ENCODE results near the gene KCNH4. TPM values are rescaled to one million over a fixed set of nuclear protein-coding genes. Genes with fewer than 3 reads are reported as not detected.
"Not testable (repeated sequence)": the region's sequence is repeated elsewhere in the genome, so short reads cannot be mapped to it uniquely, and the experiment has no call there.

Gene KCNH4
- total and polyA plus RNA-seq, 2 donors = 0.05 to 0.09 TPM

DNA sequence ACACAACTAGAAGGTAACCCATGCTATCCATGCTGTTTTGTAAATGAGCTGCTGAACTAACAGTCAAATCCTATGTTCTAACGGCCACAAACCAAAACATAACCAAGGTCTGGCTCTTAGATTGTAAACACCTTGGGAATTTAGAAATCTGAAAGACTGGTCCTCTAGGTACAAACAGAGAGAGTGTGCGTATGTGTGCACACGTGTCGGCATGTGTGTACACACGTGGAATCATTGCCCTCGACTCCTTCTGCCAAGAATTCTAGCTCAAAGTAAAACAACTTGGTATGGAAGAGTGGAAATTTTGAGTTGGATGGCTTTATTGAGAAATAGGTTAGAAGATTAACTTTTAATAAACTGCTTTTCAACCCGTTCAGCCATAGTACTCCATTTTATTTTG is 31.4 kb upstream of the KCNH4 start:
- H3K27ac ChIP-seq (ENCODE audit: low read depth in 1 of 2, low read length in 1 of 2) = no peak overlapping the region
- no peaks in the 10 kb centered on the region for H3K9me3 ChIP-seq (ENCODE audit: control insufficient read depth in 2 of 2, insufficient read depth in 1 of 2, low read length in 1 of 2)
- H3K4me3 ChIP-seq (ENCODE audit: low read length in 2 of 2) = no peak overlapping the region
- WGBS = 96% methylated on average over 7 of the region's 7 CpGs
- DNase-seq (ENCODE audit: low read depth in 6 of 9, low spot score in 9 of 9) = no peak
- no peaks in the 10 kb centered on the region for H3K4me1 ChIP-seq (ENCODE audit: control insufficient read depth in 2 of 2, insufficient read depth in 2 of 2, low read length in 2 of 2)
- no peaks in the 10 kb centered on the region for H3K27me3 ChIP-seq (ENCODE audit: control insufficient read depth in 2 of 2, insufficient read depth in 1 of 2, low read length in 1 of 2)
- peaks cover 61 to 83% of the 10 kb centered on the region in 2 donors for H3K36me3 ChIP-seq (ENCODE audit: control insufficient read depth in 2 of 2, insufficient read depth in 2 of 2, low read length in 1 of 2)

DNA sequence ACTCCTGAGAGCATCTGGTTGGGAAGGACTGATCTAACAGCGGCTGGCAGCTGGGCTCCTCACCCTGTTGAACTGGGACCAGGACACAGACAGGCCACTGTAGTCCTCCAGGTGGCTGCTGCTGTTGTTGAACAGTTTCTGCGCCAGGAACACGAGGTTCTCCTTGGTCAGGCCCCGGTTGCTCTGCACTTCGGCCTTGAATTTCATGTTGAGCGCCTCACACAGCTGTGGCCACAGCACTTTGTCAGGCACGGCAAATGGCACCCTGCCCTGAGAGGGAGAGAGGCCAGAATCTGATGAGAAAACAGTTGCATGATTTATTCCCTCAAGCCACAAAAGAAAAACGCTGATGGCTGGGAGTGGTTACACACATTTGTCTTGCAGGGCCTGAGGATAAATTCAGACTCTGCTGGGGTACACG is 31.0 kb upstream of the KCNH4 start:
- not testable (repeated sequence) for H3K27ac ChIP-seq (ENCODE audit: low read depth in 1 of 2, low read length in 1 of 2); H3K9me3 ChIP-seq (ENCODE audit: control insufficient read depth in 2 of 2, insufficient read depth in 1 of 2, low read length in 1 of 2); H3K27me3 ChIP-seq (ENCODE audit: control insufficient read depth in 2 of 2, insufficient read depth in 1 of 2, low read length in 1 of 2); H3K4me3 ChIP-seq (ENCODE audit: low read length in 2 of 2); DNase-seq (ENCODE audit: low read depth in 6 of 9, low spot score in 9 of 9); H3K4me1 ChIP-seq (ENCODE audit: control insufficient read depth in 2 of 2, insufficient read depth in 2 of 2, low read length in 2 of 2)
- 94% methylated on average over 9 of the region's 9 CpGs for WGBS
- peaks cover 56 to 81% of the 10 kb centered on the region in 2 donors for H3K36me3 ChIP-seq (ENCODE audit: control insufficient read depth in 2 of 2, insufficient read depth in 2 of 2, low read length in 1 of 2)

DNA sequence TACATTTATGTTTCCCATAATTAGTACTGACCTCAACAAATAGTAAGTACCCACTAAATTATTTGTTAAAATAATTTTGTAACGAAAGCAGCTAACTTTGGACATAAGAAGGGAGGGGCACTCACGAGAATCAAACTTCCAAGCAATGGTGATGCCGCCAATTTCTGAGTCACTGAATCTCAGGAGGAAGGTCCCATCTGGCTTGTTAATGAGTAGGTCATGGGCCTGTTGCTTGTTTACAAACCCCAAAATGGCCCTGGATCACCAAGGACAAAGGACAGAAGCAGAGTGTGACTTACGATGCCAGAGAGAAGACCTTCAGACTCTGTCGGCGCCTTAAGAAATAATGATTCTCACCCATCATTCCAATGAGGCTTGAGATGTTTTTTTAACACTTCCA is 29.1 kb upstream of the KCNH4 start:
- Histone ChIP-seq H3K4me1 (ENCODE audit: control insufficient read depth in 2 of 2, insufficient read depth in 2 of 2, low read length in 2 of 2) (no peaks in the 10 kb centered on the region), H3K9me3 (ENCODE audit: control insufficient read depth in 2 of 2, insufficient read depth in 1 of 2, low read length in 1 of 2) (no peaks in the 10 kb centered on the region), H3K27me3 (ENCODE audit: control insufficient read depth in 2 of 2, insufficient read depth in 1 of 2, low read length in 1 of 2) (no peaks in the 10 kb centered on the region), H3K27ac (ENCODE audit: low read depth in 1 of 2, low read length in 1 of 2) (no peak overlapping the region), H3K4me3 (ENCODE audit: low read length in 2 of 2) (no peak overlapping the region), H3K36me3 (ENCODE audit: control insufficient read depth in 2 of 2, insufficient read depth in 2 of 2, low read length in 1 of 2) (peaks cover 56 to 74% of the 10 kb centered on the region in 2 donors)
- 97% methylated on average over 6 of the region's 6 CpGs for WGBS
- no peak for DNase-seq (ENCODE audit: low read depth in 6 of 9, low spot score in 9 of 9)

DNA sequence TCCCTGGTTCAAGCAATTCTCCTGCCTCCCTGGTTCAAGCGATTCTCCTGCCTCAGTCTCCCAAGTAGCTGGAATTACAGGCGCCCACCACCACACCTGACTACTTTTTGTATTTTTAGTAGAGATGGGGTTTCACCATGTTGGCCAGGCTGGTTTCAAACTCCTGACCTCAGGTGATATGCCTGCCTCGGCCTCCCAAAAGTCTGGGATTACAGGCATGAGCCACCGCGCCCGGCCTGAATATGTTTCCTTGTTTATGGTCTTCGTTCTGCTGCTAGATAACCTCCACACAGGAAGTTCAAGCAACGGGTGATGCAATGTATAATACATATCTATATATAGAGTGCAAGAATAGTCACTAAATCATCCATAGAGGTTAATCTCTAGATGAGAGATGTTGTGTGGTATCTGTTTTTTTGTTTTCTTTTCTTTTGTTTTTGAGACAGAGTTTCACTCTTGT is 25.2 kb upstream of the KCNH4 start:
- not testable (repeated sequence) for H3K27ac ChIP-seq (ENCODE audit: low read depth in 1 of 2, low read length in 1 of 2); H3K9me3 ChIP-seq (ENCODE audit: control insufficient read depth in 2 of 2, insufficient read depth in 1 of 2, low read length in 1 of 2); H3K27me3 ChIP-seq (ENCODE audit: control insufficient read depth in 2 of 2, insufficient read depth in 1 of 2, low read length in 1 of 2); H3K4me1 ChIP-seq (ENCODE audit: control insufficient read depth in 2 of 2, insufficient read depth in 2 of 2, low read length in 2 of 2); H3K4me3 ChIP-seq (ENCODE audit: low read length in 2 of 2); DNase-seq (ENCODE audit: low read depth in 6 of 9, low spot score in 9 of 9)
- WGBS = 97% methylated on average over 8 of the region's 8 CpGs
- H3K36me3 ChIP-seq (ENCODE audit: control insufficient read depth in 2 of 2, insufficient read depth in 2 of 2, low read length in 1 of 2) = peaks cover 52 to 75% of the 10 kb centered on the region in 2 donors

DNA sequence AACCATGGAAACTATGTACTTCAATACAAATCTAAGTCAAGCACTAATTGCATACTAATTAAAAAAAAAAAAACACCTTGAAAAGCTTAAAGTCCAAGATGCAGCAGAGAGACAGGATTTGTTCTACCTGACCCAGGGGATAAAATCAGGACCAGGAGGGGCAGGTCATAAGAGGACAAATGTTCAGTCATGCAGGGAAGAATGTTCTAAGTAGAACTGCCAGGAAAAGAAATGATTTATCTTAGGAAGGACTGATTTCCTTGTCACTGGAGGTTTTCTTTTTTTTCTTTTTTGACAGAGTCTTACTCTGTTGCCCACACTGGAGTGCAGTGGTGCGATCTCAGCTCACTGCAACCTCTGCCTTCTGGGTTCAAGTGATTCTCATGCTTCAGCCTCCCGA is 22.4 kb upstream of the KCNH4 start:
- no peak for DNase-seq (ENCODE audit: low read depth in 6 of 9, low spot score in 9 of 9)
- 98% methylated on average over 2 of the region's 2 CpGs for WGBS
- Histone ChIP-seq H3K9me3 (ENCODE audit: control insufficient read depth in 2 of 2, insufficient read depth in 1 of 2, low read length in 1 of 2) (no peaks in the 10 kb centered on the region), H3K4me1 (ENCODE audit: control insufficient read depth in 2 of 2, insufficient read depth in 2 of 2, low read length in 2 of 2) (no peaks in the 10 kb centered on the region), H3K4me3 (ENCODE audit: low read length in 2 of 2) (no peak overlapping the region), H3K27ac (ENCODE audit: low read depth in 1 of 2, low read length in 1 of 2) (no peak overlapping the region), H3K36me3 (ENCODE audit: control insufficient read depth in 2 of 2, insufficient read depth in 2 of 2, low read length in 1 of 2) (peaks cover 50 to 59% of the 10 kb centered on the region in 2 donors), H3K27me3 (ENCODE audit: control insufficient read depth in 2 of 2, insufficient read depth in 1 of 2, low read length in 1 of 2) (no peaks in the 10 kb centered on the region)

DNA sequence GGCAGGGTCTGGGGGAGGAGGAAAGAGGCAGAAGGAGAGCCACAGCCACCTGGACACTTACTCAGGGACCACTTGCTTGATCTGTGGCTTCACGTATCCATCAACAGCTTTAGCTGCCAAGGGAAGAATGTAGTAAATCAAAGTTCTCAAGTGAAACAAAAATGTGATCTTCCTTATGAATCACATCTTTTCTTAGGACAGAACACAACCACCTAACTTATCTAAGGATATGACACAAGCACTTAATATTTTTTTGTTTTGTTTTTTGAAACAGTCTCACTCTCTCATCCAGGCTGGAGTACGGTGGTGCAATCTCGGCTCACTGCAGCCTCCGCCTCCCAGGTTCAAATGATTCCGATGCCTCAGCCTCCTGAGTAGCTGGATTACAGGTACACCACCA is 21.8 kb upstream of the KCNH4 start:
- over 99% methylated on average over 5 of the region's 5 CpGs for WGBS
- Histone ChIP-seq H3K27me3 (ENCODE audit: control insufficient read depth in 2 of 2, insufficient read depth in 1 of 2, low read length in 1 of 2) (no peaks in the 10 kb centered on the region), H3K4me1 (ENCODE audit: control insufficient read depth in 2 of 2, insufficient read depth in 2 of 2, low read length in 2 of 2) (no peaks in the 10 kb centered on the region), H3K9me3 (ENCODE audit: control insufficient read depth in 2 of 2, insufficient read depth in 1 of 2, low read length in 1 of 2) (no peaks in the 10 kb centered on the region), H3K4me3 (ENCODE audit: low read length in 2 of 2) (no peak overlapping the region), H3K36me3 (ENCODE audit: control insufficient read depth in 2 of 2, insufficient read depth in 2 of 2, low read length in 1 of 2) (peaks cover 50 to 54% of the 10 kb centered on the region in 2 donors), H3K27ac (ENCODE audit: low read depth in 1 of 2, low read length in 1 of 2) (no peak overlapping the region)
- DNase-seq (ENCODE audit: low read depth in 6 of 9, low spot score in 9 of 9) = no peak

DNA sequence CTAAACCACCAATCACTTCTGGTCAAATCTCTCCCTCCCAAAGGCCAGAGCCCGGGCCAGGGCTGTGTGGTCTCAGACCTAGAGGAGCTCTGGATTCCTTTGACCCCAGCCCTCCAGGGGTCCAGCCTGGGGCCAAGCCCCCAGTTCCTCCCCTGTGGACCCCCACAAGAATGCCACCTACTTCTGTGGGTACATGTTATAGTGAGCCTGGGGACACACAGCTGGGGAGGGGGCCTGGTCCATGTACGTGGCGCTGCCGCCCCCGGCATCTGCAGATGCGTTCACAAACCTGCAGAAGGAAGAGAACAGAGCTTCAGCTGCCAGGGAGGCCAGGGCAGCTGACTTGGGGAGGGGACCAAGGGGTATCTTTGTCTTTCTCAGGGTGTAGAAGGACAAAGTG is 21.2 kb upstream of the KCNH4 start:
- Histone ChIP-seq H3K9me3 (ENCODE audit: control insufficient read depth in 2 of 2, insufficient read depth in 1 of 2, low read length in 1 of 2) (no peaks in the 10 kb centered on the region), H3K4me1 (ENCODE audit: control insufficient read depth in 2 of 2, insufficient read depth in 2 of 2, low read length in 2 of 2) (no peaks in the 10 kb centered on the region), H3K36me3 (ENCODE audit: control insufficient read depth in 2 of 2, insufficient read depth in 2 of 2, low read length in 1 of 2) (peaks cover 50% of the 10 kb centered on the region in 2 donors), H3K4me3 (ENCODE audit: low read length in 2 of 2) (no peak overlapping the region), H3K27ac (ENCODE audit: low read depth in 1 of 2, low read length in 1 of 2) (no peak overlapping the region), H3K27me3 (ENCODE audit: control insufficient read depth in 2 of 2, insufficient read depth in 1 of 2, low read length in 1 of 2) (no peaks in the 10 kb centered on the region)
- DNase-seq (ENCODE audit: low read depth in 6 of 9, low spot score in 9 of 9) = no peak
- 97% methylated on average over 6 of the region's 6 CpGs for WGBS

DNA sequence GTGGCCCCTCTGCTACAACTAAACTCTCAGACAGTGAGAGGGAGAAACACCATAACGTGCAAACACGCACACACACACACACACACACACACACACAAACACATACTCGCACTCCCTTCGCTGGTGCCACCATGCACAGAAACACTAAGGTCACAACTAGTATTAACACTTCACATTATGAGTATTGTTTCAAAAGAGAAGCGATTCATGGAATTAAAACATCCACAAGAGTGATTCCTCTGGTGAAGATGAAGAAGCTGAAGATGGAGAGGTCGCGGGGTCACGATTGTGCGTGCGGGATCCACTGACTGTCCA is 20.5 kb upstream of the KCNH4 start:
- Histone ChIP-seq H3K4me3 (ENCODE audit: low read length in 2 of 2) (no peak overlapping the region), H3K4me1 (ENCODE audit: control insufficient read depth in 2 of 2, insufficient read depth in 2 of 2, low read length in 2 of 2) (no peaks in the 10 kb centered on the region), H3K27ac (ENCODE audit: low read depth in 1 of 2, low read length in 1 of 2) (no peak overlapping the region), H3K9me3 (ENCODE audit: control insufficient read depth in 2 of 2, insufficient read depth in 1 of 2, low read length in 1 of 2) (no peaks in the 10 kb centered on the region), H3K36me3 (ENCODE audit: control insufficient read depth in 2 of 2, insufficient read depth in 2 of 2, low read length in 1 of 2) (peaks cover 49 to 50% of the 10 kb centered on the region in 2 donors), H3K27me3 (ENCODE audit: control insufficient read depth in 2 of 2, insufficient read depth in 1 of 2, low read length in 1 of 2) (no peaks in the 10 kb centered on the region)
- no peak for DNase-seq (ENCODE audit: low read depth in 6 of 9, low spot score in 9 of 9)
- WGBS = 95% methylated on average over 10 of the region's 10 CpGs

DNA sequence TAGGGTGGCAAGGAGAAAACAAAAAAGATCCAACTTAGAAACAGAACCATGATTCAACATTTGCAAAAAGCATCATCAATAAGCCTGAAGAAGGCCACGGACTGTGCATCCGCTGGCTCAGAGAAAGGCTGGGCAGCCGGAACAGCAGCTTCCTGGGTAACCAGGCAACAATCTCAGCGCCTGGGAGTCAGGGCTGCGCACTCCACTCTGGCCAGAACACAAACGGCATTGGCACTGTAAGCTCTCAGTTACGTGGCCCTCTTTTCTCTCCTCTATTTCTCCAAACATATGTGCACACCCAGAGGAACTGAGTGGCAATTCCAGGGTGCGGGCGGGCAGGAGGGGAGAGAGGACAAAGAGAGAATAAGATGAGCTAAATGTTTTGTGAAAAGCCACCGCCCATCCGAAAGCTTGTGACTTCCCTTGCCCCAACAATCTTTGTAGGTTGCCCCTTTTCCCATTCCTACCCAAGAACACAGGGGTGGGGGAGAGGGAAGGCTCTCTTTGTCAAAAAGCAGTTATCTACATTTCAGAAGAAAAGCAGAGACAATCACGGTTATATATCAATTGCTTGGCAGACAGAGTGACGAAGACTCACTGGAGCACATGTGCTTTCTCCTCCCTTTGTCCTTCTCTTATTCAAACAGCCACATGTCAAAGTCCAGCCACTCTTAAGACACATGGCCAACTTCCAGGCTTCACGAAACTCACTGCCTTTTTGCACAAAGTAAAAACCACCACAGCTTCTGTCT is 19.9 kb upstream of the KCNH4 start:
- no peaks in the 10 kb centered on the region for H3K9me3 ChIP-seq (ENCODE audit: control insufficient read depth in 2 of 2, insufficient read depth in 1 of 2, low read length in 1 of 2)
- no peaks in the 10 kb centered on the region for H3K27me3 ChIP-seq (ENCODE audit: control insufficient read depth in 2 of 2, insufficient read depth in 1 of 2, low read length in 1 of 2)
- no peak overlapping the region for H3K27ac ChIP-seq (ENCODE audit: low read depth in 1 of 2, low read length in 1 of 2)
- 98% methylated on average over 14 of the region's 14 CpGs for WGBS
- no peaks in the 10 kb centered on the region for H3K4me1 ChIP-seq (ENCODE audit: control insufficient read depth in 2 of 2, insufficient read depth in 2 of 2, low read length in 2 of 2)
- no peak overlapping the region for H3K4me3 ChIP-seq (ENCODE audit: low read length in 2 of 2)
- H3K36me3 ChIP-seq (ENCODE audit: control insufficient read depth in 2 of 2, insufficient read depth in 2 of 2, low read length in 1 of 2) = peaks cover 48% of the 10 kb centered on the region in 2 donors
- no peak for DNase-seq (ENCODE audit: low read depth in 6 of 9, low spot score in 9 of 9)

Data from thymus (tissue), 11 donors.